DMS153 treated with DMSO at 0.1 percent for 48 hours (cell line): ENCODE measurements around the gene KLHDC10.
"Not testable (repeated sequence)": the region's sequence is repeated elsewhere in the genome, so short reads cannot be mapped to it uniquely, and the experiment has no call there.

Experiments
- DNase-seq: peaks from one replicate; lab custom pipeline; 2025; ENCODE audit not compliant: unreplicated experiment; lab: John Stamatoyannopoulos, UW

KLHDC10 gene

GRCh38 chr7:130153211-130153908 lies 83.0 kb downstream of the KLHDC10 start:
- no peak for DNase-seq

GRCh38 chr7:130154131-130154500 lies 83.8 kb downstream of the KLHDC10 start:
- DNase-seq = no peak

- DNase-seq = no peak
These were observed 84.4 kb downstream of the KLHDC10 start for GRCh38 chr7:130154501-130155317.

GRCh38 chr7:130156140-130156539 lies 85.8 kb downstream of the KLHDC10 start:
- DNase-seq = no peak

GRCh38 chr7:130157700-130158099 lies 87.4 kb downstream of the KLHDC10 start:
- no peak for DNase-seq

GRCh38 chr7:130160023-130160422 lies 89.7 kb downstream of the KLHDC10 start:
- no peak for DNase-seq

GRCh38 chr7:130160455-130160854 lies 90.1 kb downstream of the KLHDC10 start:
- DNase-seq = no peak

GRCh38 chr7:130162196-130162595 lies 91.9 kb downstream of the KLHDC10 start:
- no peak for DNase-seq

GRCh38 chr7:130174237-130174959 lies 104.1 kb downstream of the KLHDC10 start:
- no peak for DNase-seq

- no peak for DNase-seq
These were observed 107.9 kb downstream of the KLHDC10 start for GRCh38 chr7:130178251-130178650.

- DNase-seq = no peak
These were observed 109.3 kb downstream of the KLHDC10 start for GRCh38 chr7:130179631-130180030.

GRCh38 chr7:130180571-130181262 lies 110.4 kb downstream of the KLHDC10 start:
- DNase-seq = no peak

GRCh38 chr7:130181263-130181605 lies 110.9 kb downstream of the KLHDC10 start:
- DNase-seq = no peak

GRCh38 chr7:130182990-130183389 lies 112.7 kb downstream of the KLHDC10 start:
- no peak for DNase-seq

- DNase-seq = not testable (repeated sequence)
These were observed 114.0 kb downstream of the KLHDC10 start for GRCh38 chr7:130184349-130184748.
